Stimulated activated CD8-positive, alpha-beta memory T cell treated with anti-CD3 and anti-CD28 coated beads, Interleukin-4, amount 100 ng/mL, for 1 hour (primary cell): ENCODE data around the gene ZSCAN2.

Source experiments
- DNase-seq, 2 donors: peaks; one replicate each; pipeline ENCODE4 v3.0.0-alpha.2; 2020; ENCODE audit warnings: low read depth in 2 of 2, low spot score in 1 of 2

Gene ZSCAN2

DNA sequence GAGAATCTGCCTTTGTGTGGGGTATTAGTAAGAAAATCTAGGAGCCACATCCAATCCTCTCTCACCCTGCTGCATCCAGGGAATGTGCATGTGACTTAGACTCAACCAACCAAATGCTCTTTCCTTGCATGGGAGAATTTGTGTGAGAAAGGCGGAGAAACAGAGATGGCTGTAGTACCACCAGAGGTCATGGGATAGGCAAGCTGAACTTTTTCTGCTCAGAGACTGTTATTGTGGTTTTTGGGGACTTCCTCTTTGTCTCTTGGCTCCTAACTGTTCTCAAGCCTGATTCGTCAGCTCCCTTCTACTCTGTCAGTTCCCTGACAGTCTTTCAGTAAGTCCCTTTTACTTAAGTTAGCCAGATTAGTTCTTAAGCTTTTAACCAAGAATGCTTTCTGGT, 2.6 kb upstream of the ZSCAN2 start:
- DNase-seq: no peak

DNA sequence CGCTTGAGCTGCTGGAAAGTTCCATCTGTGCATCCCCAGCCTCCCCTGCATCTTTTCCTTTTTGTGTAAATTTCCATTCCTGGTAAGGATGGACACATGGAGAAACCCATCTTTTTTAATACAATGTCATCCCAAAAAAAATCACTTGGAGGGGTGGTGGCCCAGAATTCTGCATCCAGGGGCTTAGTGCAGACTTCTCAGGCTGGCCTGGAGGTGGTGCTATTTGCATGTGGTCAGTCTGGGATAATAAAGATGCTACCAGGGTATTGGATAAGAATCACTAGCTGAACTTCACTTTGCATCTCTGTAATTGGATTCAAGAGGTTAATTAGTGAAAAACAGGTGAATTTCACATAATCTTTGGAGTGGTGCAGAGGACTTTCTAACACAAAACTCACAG, 1.8 kb upstream of the ZSCAN2 start:
- DNase-seq: no peak

DNA sequence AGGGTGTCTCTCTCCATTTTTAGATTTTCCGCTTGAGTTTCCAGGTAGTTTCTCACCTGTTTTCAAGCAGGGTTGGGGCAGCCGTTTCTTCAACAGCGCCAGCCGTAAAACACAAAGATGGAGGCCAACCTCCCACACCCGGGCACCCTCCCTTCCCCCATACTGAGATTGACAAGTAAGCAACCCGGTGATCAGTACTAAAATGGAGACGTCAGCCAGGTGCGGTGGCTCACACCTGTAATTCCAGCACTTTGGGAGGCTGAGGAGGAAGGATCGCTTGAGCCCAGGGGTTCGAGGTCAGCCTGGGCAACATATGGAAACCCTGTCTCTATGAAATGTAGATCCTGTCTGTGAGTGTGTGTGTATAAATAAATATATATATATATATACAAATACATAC, 903 bp upstream of the ZSCAN2 start:
- no peak for DNase-seq

DNA sequence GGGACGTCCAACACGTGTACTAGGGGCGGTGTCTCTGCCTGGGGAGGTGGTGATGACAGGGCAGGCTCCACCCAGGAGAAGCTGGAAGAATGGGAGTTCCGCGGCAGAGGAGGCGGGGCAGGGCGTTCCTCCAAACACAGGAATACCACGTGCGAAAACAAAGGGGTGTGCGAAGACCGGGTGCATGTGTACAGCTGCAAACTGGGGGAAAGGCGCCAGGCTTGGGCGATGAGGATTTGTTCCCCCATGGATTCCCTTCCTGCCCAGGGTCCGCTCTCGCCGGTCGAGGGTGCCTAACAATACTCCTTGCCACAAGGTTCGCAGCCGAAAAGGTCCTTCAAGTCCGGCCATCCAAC, 500 bp upstream of the ZSCAN2 start:
- peak in 1 of 2 donors; percentile 6 for DNase-seq

DNA sequence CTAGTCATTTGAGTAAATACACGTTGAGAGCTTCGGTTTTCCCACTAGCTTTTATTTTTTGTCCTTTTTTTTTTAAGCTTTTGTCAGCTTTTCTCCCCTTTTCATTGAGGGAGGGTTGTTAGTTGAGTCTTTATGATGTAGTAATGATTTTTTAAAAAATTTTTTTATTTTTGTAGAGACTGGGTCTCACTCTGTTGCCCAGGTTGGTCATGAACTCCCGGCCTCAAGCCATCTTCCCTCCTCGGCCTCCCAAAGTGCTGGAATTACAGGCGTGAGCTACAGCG, 688 bp downstream of the ZSCAN2 start:
- DNase-seq: no peak

DNA sequence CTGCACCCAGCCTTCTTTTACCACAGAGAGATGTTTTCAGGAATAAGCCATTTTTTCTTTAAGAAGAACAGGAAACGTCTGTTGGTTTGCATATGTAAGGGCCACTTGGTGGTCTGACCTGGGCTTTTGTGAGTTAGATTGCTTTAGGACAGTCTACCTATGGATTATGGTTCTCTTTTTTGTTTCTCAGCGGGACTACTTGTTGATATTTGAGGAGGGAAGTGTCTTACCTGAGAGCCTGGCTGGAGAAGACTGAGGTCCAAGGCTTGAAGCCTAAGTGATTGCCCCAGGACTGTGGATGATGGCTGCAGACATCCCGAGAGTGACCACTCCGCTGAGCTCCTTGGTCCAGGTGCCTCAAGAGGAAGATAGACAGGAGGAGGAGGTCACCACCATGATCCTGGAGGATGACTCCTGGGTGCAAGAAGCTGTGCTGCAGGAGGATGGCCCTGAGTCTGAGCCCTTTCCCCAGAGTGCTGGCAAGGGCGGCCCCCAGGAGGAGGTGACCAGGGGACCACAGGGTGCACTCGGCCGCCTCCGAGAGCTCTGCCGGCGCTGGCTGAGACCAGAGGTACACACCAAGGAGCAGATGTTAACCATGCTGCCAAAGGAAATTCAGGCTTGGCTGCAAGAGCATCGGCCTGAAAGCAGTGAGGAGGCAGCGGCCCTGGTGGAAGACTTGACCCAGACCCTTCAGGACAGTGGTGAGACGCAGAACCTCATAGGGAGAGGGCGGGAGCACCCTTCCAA, 3.0 kb downstream of the ZSCAN2 start:
- DNase-seq: no peak

DNA sequence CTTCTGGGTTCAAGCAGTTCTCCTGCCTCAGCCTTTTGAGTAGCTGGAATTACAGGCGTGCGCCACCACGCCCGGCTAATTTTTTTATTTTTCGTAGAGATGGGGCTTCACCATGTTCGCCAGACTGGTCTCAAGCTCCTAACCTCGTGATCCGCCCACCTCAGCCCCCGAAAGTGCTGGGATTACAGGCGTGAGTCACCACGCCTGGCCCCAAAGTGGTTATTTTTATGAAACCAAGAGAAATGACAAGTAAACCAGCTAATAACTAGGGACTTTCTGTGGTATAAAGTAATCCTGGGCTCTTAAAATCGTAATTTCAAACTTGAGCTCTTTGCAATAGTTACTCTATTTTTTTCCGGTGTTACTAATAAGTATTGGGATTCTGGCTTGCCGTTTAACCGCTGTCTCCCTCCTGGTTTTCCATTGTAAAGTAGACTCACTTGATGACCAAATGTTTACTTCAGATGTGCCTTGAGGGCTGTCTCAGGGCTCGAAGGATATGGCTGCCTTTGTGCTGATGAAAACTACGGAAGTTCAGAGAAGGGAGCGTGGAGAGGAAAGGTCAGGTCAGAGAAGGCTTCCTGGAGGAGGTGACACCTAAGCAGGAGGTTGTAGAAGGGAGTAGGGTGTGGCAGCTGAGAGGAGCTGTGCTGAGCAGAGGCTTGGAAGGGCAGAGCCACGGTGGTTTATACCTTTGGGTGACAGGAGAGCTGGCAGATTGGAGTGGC, 4.2 kb downstream of the ZSCAN2 start:
- DNase-seq: no peak

DNA sequence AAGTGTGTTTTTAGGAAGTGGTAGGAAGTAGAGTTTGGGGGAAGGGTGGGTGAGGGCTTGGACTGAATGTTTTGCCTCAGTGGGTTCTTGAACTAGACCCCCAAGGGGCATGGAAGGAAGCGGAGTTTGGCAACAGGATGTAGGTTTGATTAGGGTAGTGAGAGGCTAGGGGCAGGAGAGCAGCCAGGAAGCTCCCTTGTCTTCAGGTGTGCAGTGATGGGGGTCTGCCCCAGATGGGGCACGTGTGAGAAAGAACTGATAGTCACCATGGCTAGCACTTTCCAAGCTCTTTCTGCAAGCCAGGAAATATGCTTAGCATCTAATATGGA, 4.7 kb downstream of the ZSCAN2 start:
- DNase-seq: no peak

DNA sequence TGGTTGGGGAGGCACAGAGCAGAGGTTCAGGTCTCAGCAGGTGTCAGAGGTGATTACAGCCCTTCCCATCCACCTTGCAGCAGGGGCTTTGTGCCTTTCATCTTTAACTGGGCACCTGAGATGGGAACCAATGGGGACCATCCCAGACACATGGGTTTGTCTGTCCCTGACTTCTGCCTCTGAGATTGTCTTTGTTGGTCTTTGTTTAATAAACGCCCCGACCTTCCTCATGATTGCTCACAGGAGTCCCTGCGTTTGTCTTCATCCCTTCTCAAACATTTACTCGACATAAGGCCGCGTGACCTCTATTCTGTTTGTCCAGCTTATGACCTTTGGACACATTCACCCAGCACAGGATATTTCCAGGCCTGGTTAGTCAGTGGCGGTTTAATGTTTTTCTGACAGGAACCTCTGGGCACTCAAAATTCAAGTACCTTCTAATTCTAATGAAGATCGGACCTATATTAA, 5.9 kb downstream of the ZSCAN2 start:
- DNase-seq: no peak

DNA sequence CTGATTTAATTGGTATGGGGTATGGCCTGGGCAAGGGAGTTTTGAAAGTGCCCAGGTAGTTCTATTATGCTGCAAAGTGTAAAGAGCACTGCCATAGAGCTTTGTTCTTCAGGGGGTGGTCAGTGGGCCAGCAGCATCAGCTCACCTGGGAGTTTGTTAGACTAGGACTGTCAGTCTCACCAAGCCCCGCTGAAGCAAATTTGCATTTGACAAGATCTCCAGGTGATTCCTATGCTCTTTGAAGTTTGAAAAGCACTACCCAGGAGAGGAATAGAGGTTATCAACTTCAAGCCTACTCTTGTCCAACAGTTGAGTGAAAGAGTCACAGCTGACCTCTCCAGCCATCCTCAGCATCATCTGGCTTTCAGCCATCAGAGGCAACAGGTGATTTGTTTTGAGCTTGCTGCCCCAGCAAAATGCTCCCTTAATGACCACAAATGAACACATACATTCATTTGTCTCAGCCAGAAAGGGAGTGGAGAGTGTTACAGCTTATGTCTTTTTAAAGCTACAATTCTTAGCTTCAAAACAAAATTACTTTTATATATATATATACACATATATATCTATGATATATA, 8.0 kb downstream of the ZSCAN2 start:
- no peak for DNase-seq

DNA sequence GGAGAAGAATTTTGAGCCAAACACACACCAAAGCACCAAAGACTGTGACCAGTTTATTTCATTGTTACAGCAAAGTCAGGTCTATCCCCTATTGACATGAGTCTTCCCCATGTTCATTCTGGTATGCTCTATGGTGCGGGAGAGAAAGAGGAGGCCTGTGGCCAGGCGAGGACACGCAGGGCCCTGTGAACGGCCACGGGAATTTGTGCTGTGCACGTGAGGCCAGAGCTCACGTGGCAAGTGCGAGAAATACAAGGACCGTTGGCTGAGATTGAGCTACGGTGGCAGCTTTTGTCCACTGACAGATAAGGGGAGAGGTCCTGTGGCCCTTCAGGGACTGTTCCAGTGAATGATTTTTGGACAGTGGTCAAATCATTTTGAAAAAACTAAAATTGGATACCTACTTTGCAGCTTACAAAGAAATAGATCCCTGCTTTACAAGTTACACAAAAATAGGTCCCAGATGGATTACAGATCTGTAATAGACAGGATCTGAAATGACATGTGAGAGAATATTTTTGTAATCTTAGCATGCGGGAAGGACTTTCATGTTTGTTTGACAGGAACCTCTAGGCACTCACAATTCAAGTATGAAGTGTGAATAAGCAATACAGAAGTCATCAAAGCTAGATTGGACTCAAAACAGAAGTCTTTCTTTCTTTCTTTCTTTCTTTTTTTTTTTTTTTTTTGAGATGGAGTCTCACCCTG, 9.2 kb downstream of the ZSCAN2 start:
- no peak for DNase-seq

DNA sequence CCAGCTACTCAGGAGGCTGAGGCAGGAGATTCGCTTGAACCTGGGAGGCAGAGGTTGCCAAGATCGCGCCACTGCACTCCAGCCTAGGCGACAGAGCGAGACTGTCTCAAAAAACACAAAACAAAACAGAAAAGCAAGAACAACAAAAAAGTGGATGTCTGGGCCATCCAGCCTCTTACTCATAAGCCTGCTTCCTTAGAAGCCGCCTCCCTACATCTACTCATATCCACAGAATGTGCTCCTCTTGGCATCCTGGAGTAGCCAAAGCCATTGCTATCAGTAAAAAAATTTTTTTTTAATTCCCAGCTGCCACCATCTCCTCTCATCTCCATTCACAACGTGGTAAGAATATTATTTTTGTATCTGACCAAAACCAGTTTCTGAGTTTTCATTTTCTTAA, 10.8 kb downstream of the ZSCAN2 start:
- DNase-seq: no peak

DNA sequence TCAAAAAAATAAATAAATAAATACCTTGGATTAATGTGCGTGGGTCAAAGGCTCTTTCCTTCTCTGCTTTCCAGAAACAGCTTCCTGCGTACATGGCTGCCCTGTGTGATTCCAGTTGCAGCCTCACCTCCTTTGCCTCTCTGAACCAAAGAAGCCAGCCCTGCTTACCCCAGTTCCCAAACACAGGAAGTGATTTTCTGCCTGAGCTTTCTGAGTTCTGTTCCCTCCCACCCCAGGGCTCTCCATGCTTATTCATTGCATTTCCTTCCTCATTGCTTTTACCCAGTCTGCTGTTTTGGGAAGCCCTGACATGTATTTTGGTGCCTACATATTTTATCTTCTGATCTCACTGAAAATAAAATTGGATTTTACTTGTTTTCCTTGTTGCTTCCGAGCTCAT, 15.4 kb downstream of the ZSCAN2 start:
- DNase-seq: no peak

DNA sequence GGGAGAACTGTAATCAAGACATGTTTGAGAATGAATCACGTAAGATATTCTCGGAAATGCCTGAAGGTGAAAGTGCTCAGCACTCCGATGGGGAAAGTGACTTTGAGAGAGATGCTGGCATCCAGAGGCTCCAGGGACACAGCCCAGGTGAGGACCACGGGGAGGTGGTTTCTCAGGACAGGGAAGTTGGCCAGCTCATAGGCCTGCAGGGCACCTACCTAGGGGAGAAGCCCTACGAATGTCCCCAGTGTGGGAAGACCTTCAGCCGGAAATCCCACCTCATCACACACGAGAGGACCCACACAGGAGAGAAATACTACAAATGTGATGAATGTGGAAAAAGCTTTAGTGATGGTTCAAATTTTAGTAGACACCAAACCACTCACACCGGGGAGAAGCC, 19.8 kb downstream of the ZSCAN2 start:
- no peak for DNase-seq

DNA sequence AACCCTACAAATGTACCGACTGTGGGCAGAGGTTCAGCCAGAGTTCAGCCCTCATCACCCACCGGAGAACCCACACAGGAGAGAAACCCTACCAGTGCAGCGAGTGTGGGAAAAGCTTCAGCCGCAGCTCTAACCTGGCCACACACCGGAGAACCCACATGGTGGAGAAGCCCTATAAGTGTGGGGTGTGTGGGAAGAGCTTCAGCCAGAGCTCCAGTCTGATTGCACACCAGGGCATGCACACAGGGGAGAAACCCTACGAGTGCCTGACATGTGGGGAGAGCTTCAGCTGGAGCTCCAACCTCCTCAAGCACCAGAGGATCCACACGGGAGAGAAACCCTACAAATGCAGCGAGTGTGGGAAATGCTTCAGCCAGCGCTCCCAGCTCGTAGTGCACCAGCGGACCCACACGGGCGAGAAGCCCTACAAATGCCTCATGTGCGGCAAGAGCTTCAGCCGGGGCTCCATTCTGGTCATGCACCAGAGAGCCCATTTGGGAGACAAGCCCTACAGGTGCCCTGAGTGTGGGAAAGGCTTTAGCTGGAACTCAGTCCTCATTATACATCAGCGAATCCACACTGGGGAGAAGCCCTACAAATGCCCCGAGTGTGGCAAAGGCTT, 20.7 kb downstream of the ZSCAN2 start:
- no peak for DNase-seq

DNA sequence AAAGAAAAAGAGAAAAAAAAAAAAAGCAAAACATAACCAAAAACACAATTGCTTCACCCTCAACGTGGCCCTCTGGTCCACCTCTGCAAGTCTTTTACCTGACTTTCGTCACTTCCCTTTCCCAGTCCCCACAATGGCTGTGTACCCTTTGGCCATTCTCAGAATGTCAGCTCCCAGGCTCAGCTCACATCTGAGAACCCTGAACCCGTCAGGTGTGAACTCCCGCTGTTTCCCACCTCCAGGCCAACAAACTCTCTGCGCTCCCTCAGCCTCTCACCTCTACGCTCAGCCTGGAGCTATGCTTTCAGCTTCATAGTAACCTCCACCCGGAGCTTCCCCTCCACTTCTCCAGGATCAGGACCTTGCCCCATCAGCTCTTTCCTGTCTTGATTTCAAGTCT, 23.6 kb downstream of the ZSCAN2 start:
- no peak for DNase-seq

DNA sequence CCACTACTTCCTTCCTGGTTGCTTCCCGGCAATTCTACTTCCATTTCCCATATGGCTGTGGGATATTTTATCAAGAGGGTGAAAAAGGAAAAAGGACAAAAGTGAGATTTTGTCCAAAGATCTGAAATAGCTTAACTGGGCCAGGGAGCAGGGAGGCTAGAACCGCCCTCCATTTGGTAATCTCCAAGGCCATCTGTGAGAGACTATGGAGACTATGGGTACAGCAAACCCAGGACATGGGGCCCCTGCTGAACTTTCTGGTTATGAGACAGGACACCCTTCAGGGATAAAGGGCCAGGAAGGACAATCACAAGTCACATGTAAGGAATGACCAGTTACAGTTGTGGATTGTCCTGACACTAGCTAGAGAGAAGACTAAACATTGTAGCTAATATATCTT, 24.3 kb downstream of the ZSCAN2 start:
- no peak for DNase-seq

DNA sequence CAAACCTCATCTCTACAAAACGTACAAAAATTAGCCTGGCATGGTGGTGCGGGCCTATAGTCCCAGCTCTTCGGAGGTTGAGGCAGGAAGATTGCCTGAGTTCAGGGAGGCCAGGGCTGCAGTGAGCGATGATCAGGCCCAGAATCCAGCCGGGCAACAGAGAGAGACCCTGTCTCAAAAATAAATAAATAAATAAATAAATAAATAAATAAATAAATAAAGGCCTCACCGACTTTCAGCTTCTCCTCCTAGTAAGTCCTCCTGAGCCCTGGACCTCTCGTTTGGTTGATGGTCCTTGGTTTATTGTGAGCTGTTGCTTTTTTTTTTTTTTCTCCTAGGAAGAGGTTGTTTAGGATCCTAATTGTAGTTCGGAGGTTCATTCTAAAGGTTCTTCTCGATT, 28.2 kb downstream of the ZSCAN2 start:
- DNase-seq: no peak

DNA sequence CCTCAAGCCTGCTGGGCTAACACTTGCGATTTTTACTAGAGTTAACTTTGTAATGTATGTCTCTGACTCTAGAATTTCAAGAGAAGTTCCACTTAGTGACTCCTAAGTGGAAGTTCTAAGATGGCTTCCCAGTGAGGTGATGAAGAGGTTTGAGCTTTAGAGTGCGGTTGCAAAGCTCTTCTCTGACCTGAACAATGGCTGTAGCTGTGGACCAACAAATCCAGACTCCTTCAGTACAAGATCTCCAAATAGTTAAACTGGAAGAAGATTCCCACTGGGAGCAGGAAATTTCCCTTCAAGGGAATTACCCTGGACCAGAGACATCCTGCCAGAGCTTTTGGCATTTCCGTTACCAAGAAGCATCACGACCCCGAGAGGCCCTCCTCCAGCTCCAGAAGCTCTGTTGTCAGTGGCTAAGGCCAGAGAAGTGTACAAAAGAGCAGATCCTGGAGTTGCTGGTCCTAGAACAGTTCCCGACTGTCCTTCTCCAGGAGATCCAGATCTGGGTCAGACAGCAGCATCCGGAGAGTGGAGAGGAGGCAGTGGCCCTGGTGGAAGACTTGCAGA, 31.0 kb downstream of the ZSCAN2 start:
- DNase-seq: no peak

DNA sequence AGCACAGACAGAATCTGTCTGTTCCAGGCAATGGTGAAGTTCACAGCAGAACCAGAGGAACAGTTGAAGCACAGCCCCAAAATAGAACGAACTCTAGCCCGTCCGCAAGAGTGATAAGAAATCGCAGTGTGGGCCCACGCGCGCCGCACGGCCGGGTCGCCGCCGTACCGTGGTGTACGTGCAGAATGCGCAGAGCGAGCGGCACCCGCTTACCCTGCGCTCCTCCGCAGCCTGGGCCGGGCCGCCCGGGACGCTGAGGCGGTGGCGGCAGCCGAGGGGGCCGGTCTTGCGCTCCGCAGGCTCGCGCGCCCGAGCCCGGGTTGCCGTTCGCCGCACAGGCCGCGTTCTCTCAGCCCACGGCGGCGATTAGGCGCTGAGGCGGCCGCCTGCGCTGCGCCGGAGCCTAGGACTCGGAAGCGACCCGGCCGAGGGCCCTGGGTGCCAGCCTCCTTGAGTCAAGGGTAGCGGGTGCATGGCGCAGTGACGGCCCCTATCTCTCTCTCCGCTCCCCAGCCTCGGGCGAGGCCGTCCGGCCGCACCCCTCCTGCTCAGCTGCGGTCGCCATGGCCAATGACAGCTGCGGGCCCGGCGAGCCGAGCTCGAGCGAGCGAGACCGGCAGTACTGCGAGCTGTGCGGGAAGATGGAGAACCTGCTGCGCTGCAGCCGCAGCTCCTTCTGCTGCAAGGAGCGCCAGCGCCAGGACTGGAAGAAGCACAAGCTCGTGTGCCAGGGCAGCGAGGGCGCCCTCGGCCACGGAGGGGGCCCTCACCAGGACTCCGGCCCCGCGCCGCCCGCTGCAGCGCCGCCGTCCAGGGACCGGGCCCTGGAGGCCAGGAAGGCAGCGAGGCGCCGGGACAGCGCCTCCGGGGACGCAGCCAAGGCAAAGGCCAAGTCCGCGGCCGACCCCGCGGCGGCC, 32.8 kb downstream of the ZSCAN2 start:
- peak; percentile 18 to 38 for DNase-seq
